ENCODE results near the gene CEACAM21.
A peak's percentile ranks its signal among the peaks of the same experiment; 100 is the strongest.
"Not testable (repeated sequence)": the region's sequence is repeated elsewhere in the genome, so short reads cannot be mapped to it uniquely, and the experiment has no call there.

Gene CEACAM21

GRCh38 chr19:41569481-41570150 is 6.3 kb upstream of the CEACAM21 start:
- no peak for TF ChIP-seq CTCF (conservative IDR thresholded peaks at IDR 0.05; ENCODE audit: low read length)
- H3K4me3 ChIP-seq (ENCODE audit: low read length), result no peak overlapping the region
- no peak for DNase-seq (ENCODE audit: low read depth)

- no peak for TF ChIP-seq CTCF (conservative IDR thresholded peaks at IDR 0.05; ENCODE audit: low read length)
- DNase-seq (ENCODE audit: low read depth), result no peak
- H3K4me3 ChIP-seq (ENCODE audit: low read length), result no peak overlapping the region
Observed at GRCh38 chr19:41570179-41570578, 5.8 kb upstream of the CEACAM21 start.

GRCh38 chr19:41570639-41571112 is 5.3 kb upstream of the CEACAM21 start:
- peak; percentile 66 for DNase-seq (ENCODE audit: low read depth)
- no peak overlapping the region for H3K4me3 ChIP-seq (ENCODE audit: low read length)
- TF ChIP-seq CTCF (conservative IDR thresholded peaks at IDR 0.05; ENCODE audit: low read length), result peak; percentile 92

GRCh38 chr19:41577144-41577830 is 1.3 kb downstream of the CEACAM21 start:
- TF ChIP-seq CTCF (conservative IDR thresholded peaks at IDR 0.05; ENCODE audit: low read length), result no peak
- no peak overlapping the region for H3K4me3 ChIP-seq (ENCODE audit: low read length)
- no peak for DNase-seq (ENCODE audit: low read depth)

GRCh38 chr19:41577833-41578232 is 1.9 kb downstream of the CEACAM21 start:
- no peak for TF ChIP-seq CTCF (conservative IDR thresholded peaks at IDR 0.05; ENCODE audit: low read length)
- no peak for DNase-seq (ENCODE audit: low read depth)
- H3K4me3 ChIP-seq (ENCODE audit: low read length), result no peak overlapping the region

- H3K4me3 ChIP-seq (ENCODE audit: low read length), result no peak overlapping the region
- TF ChIP-seq CTCF (conservative IDR thresholded peaks at IDR 0.05; ENCODE audit: low read length), result no peak
- DNase-seq (ENCODE audit: low read depth), result no peak
Observed at GRCh38 chr19:41578886-41579285, 2.9 kb downstream of the CEACAM21 start.

GRCh38 chr19:41581068-41581467 is 5.1 kb downstream of the CEACAM21 start:
- DNase-seq (ENCODE audit: low read depth); H3K4me3 ChIP-seq (ENCODE audit: low read length): not testable (repeated sequence)

- H3K4me3 ChIP-seq (ENCODE audit: low read length); DNase-seq (ENCODE audit: low read depth): not testable (repeated sequence)
Observed at GRCh38 chr19:41582577-41583182, 6.7 kb downstream of the CEACAM21 start.

All from AG10803 (cell line).